Esophagus squamous epithelium (tissue), 4 donors: Measurements from ENCODE around the gene SAA2.

Source experiments
- CTCF ChIP-seq, 6 experiments: fragments of 450-650 bp in 4 of 6; fragments of 200-600 bp in 2 of 6; sonication (generic) in 2 of 6; IDR thresholded peaks; one replicate each; pipeline ENCODE4 v1.5.1; 2016 to 2019; ENCODE audit warnings: antibody characterized with exemption in 6 of 6, mild to moderate bottlenecking in 4 of 6, moderate library complexity in 4 of 6
- POLR2A ChIP-seq, 4 donors: fragments of 450-650 bp; IDR thresholded peaks; one replicate each; pipeline ENCODE4 v1.6.1; 2017; ENCODE audit warnings: antibody characterized with exemption in 4 of 4, mild to moderate bottlenecking in 4 of 4, moderate library complexity in 3 of 4

- TF ChIP-seq CTCF (IDR thresholded peaks at IDR 0.05) (no peak), POLR2A (IDR thresholded peaks at IDR 0.05) (no peak)
These were observed 29.2 kb upstream of the SAA2 start for GRCh38 chr11:18277565-18278271.
